NCI-H1092 treated with DMSO at 0.1 percent for 48 hours (cell line): Measurements from ENCODE around the gene ZFHX3.
A peak's percentile ranks its signal among the peaks of the same experiment; 100 is the strongest.

Experiments
- DNase-seq: peaks from one replicate; lab custom pipeline; 2025; lab: John Stamatoyannopoulos, UW

Gene ZFHX3

GRCh38 chr16:72974142-72974769 is 73.7 kb downstream of the ZFHX3 start:
- DNase-seq = peak; percentile 56

DNA sequence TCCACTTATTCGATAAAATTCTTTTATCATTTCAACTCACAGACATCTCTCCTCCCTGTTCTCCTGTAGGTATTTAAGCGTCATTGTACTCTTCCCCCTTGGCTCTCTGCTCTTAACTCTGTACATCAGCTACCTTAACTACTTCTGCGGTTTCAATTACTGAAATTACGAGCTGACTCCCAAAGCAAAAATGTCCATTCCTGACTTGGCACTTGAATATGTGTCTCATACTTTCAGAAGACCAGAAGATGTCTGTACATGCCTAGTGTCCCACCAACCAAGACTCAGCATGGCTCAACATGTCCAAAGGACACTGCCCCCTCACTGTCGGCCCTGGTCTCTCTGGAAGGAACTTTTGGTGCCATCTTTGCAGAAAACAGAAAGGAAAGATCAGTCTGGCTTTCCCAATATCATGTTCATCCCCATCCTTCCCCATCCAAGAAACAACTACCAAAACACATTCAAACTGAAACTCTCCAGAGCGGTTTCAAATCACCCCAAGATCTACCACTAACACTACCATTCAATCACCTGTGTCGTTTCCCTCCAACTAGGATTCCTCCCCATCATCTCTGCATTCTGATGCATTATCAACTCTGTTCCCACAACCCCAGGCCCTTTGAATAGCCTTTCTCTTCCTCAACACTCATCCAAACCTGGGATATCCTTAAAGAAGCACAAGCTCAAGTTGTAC is 74.9 kb downstream of the ZFHX3 start:
- no peak for DNase-seq

GRCh38 chr16:72971370-72971769 is 76.6 kb downstream of the ZFHX3 start:
- no peak for DNase-seq

- no peak for DNase-seq
Observed at GRCh38 chr16:72970656-72971055, 77.3 kb downstream of the ZFHX3 start.

DNA sequence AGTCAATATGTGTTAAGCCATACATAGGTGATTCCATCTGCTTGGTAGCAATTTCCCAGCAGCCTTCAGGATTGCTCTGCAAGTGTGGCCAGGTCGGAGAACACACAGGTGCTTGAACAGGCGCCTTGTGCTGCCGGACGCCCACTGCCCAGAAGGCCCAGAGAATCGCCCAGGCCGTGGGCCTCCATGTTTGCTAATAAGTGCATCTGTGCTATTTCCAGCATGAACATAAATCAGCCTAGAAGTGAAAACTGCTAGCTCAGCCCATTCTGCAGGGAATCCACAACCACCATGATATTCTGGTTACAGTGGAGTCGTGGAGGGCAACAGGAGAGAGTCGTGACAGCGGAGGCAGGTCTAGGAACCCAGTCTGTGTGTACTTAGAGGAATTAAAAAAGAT is 78.1 kb downstream of the ZFHX3 start:
- DNase-seq = no peak

GRCh38 chr16:72969146-72969545 is 78.8 kb downstream of the ZFHX3 start:
- DNase-seq = no peak

DNA sequence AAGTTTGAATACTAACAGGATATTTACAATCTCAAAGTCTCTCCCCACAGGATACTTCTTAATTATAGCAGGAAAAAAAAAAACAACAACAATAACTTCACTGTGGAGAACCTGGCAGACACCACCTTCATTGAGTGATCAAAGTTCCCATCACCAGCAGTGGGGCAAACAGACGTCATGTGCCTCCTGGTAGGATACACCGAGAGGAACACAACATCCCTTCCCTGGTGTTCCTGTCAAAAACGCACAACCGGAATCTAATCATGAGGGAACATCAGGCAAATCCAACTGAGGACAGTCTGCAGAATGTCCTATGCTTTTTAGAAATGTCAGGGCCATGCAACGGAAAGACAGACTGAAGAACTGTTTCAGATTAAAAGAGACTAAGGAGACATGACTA is 80.0 kb downstream of the ZFHX3 start:
- DNase-seq = no peak

DNA sequence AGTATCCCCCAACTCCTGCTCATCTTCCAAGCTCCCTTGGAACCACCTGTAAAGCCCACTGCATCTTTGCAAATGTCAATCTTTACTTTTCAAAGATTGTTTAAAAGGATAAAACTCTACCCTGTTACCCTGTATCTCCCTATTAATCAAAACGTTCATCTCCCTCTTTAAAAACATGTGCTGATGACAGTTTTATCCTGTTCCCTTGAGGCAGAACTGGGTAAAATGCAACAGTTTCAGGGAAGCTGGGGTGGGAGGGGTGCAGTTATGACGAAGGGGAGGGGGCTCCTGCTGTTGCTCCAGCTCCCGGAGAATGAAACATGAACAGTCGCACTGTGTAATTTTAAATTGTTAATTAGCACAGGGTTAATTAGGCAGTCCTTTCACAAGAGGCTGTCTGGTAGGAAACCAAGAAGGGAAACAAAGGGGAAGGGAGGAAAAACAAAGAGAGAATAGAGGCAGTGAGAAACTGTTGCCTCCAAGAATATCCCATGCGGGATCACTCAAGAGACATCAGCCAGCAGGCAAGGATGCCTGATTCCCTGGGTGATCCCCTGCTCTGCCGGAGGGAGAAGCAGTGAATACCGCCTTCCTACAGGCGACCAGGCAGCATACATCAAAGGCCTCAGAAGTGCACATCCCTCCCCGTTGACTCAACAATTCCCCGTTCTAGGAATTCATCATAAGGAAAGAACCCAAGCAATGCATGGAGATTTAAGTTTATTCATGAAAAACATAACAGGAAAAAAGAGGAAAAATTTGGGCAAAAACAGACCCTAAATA is 84.2 kb downstream of the ZFHX3 start:
- DNase-seq = no peak

GRCh38 chr16:72962347-72962746 is 85.6 kb downstream of the ZFHX3 start:
- no peak for DNase-seq

DNA sequence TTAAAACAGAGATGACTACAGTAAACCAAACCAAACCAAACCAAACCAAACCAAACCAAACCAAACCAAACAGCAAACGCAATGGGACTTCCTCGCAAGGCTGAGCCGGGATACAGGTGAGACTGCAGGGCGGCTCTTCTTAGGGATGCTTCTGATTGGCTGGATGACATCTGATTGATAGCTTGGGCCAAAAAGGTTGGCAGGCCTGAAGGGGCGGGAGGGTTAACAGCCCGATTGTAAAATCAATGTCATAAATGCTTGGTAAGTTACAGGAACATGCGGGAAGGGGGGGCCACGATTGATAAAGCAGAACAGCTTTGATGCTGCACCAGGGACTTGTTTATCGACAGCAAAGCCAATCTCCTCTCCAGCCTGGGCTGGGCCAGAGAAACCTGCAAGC is 86.1 kb downstream of the ZFHX3 start:
- no peak for DNase-seq

DNA sequence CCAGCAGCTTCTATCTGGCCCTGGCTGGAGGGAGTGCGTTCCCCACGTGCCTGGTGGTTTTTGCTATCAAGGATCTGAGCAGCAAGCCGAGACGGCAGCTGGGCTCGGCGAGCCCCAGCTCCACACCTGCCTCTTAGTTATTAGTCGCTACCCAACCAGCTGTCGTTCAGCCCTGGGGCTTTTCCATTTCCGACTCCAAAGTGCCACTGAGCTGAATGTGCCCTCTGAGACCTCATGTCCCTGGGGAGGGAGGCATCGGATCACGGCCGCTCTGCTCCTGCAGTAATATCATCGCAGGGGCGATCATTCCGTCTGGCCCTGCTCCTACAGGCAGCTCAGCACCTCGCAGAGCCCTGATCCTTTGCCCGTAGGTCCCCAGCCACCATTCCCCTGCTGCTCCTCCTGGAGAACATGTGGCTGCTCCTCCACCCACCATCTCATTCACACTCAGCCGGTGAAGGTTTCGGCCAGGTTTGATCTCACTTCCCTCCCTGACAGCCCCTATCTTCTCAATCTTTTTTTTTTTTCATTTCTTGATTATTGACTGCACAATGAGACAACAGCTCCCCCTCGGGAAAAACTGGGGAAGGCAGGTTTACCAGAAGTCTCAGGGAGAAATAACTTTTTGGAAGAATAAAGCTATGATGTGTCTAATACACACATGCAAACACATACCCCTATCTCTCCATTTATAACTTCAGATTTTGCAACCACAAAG is 86.7 kb downstream of the ZFHX3 start:
- DNase-seq = peak; percentile 93

- DNase-seq = no peak
Observed at GRCh38 chr16:72960101-72960500, 87.8 kb downstream of the ZFHX3 start.

DNA sequence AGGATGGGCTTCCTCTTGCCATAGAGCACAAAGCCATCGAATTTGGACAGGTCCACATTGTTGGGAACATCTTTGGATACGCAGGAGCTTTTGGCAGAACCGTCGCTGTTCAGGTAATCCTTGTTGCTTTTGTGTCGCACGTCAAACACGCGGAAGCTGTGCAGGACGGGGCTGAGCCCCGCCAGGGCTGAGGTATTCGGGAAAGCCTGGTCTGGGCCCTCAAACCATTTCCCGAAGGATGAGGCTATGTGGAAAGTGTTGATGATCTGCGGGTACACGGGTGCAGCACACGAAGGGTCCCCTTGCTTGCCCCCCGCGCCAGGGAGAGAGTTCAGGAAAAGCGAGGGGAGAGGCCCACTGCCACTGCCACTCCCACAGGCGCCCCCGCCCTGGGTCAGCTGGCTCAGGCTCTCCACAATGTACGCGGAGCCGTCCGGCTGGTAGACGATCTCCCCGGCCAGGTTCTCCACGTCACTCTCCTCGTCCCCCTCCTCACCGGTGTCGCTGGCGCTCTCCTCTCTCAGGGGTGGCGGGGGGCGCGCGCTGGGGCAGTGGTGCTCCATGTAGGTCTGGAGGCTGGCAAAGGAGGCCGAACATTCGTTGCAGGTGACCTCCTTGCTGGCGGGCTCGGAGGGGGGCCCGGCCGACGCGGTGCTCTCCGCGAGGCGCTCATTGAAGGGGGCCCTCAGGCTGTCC is 88.5 kb downstream of the ZFHX3 start:
- DNase-seq = no peak

GRCh38 chr16:72958522-72959076 is 89.3 kb downstream of the ZFHX3 start:
- DNase-seq = no peak

DNA sequence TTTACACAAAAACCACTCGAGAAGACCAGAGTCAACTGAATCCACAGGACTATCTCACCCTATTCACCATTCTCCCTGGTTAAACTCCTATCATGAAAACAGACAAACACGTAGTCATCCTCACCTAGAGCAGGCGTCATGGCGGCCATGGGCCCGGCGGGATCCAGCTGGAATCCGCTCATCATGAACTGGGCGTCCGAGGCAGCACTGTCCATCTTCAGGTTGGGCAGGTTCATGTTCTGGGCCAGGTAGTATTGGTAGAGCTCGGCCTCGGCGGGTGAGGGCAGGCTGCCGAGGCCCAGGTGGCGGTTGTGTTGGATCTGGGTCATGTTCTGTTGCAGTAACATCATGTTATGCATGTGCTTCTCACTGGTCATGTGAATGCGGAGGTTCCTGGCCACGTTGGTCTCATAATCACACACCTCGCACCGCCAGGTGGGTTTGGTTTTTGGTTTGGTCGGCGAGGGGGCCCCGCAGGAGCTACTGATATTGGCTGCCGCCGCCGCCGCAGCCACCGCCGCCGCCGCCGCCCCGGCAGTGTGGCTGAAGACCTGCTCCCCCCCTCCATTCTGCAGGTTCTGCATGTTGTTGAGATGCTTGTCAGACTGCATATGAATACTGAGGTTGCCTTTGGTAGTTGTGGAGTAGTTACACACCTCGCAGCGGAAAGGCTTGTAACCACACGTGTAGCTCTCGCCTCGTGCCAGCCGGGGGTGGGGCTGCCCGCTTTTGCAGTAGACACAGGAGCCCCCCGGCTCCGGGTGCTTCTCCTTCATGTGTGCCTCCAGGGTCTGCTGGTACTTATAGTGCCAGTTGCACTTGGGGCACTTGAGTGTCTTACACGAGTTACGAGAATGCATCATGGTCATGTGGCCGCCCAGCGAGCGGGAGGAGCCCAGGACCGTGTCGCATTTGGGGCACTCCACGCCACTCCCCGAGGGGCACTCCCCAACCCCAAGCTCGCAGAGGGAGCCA is 90.3 kb downstream of the ZFHX3 start:
- DNase-seq = no peak

DNA sequence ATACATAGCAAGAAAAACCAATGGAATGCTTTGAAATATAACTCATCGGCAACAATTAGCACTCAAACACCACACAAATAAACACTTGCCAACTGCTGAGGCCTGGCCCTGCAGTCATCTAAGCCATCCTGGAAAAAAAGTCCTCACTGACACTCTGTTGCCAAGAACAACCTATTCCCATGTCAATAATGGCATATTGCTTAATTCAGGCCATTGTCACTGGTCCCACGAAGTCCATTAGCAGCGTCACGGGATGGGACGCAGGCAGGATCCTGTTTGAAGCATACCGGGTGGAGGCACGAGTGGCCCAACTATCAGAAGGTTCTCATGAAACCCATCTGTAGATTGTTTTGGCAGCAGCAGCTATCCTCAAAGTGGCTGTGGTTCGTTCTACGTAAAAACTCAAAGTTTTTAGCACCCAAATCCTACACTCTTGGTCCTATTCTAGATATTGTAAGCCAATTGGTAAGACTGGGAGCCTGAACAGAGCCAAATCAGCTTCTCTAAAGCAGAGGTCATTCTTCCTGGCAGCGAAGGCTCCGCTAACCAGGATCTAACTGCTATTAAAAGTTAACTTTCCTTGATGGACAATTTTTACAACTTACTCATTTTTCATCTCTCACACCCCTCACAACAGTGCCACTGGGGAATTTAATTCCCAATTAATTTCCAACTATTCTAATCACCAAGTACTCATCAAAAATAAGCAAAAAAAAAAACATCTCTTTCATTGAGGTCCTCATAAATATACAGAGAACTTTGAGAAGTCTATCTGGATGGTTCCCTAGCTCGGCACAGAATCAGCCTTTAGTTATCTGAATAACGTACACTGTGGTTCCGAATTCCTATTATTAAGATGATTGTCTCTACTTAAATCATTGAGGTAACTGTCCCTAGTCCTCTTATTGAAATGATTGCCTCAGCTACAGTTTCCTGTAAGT is 91.5 kb downstream of the ZFHX3 start:
- no peak for DNase-seq

DNA sequence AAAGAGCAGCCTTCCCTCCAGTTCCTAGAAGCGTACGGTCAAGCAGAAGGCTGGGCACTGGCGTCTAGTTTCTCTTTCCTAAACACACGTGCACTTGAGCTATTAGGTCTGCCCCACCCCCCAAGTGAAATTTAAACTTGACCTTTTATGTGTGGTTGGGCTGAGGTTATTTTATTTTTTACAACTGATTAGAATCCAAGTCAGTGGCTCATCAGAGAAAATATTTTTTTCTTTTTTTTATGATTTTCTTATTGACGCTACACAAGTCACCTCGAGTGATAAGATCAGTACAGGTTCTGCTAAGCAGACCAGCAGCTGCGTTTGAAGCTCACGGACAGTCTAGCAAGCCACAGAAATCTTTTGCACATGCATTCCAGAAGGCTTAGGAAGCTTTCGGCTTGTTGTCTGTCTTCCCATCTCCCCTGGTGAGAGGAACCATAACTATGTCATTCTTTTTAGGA is 95.1 kb downstream of the ZFHX3 start:
- DNase-seq = no peak

DNA sequence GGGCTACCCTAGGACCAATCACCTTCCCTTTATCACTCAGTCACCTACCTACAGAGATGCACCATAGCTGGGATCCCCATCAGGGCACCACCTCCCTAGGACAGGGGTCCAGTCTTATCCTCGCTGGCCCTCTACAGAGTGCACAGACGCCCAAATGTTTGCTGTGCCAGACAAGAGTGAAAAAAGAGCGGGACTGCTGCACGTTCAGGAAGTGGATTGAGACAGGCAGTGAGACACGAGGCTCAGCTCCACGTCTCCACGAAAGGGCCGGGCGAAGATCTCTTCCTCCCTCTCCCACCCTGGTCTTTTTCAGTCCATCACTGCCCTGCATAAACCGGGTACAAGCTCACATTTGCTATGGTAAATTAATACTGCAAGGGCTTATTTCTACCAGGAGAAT is 95.5 kb downstream of the ZFHX3 start:
- DNase-seq = no peak

- no peak for DNase-seq
Observed at GRCh38 chr16:72951916-72952315, 96.0 kb downstream of the ZFHX3 start.
